Activated B cell treated with CpG ODN at 0.5 μM for 24 hours (primary cell): ENCODE results near the gene KCNN3. TPM values are rescaled to one million over a fixed set of nuclear protein-coding genes. Genes with fewer than 3 reads are reported as not detected.

Experiments
- ATAC-seq: fragments of 200-7000 bp; cut with Tn5 transposase; one replicate; pipeline ENCODE4 v1.10.0; 2021; ENCODE audit warnings: low read depth, mild to moderate bottlenecking, moderate library complexity
- CTCF ChIA-PET: fragments of 350-600 bp; sonication (Branson Sonifier 250); formaldehyde crosslinking; loops from one replicate; lab custom pipeline; 2021; ENCODE audit warnings: antibody characterized with exemption; lab: Charles Lee
- POLR2A ChIA-PET: fragments of 350-600 bp; sonication (Branson Sonifier 250); formaldehyde crosslinking; loops from one replicate; lab custom pipeline; 2021; ENCODE audit warnings: antibody characterized with exemption; lab: Charles Lee
- DNase-seq: peaks from one replicate; pipeline ENCODE4 v3.0.0; 2022
- H3K27ac Mint-ChIP-seq: one replicate; pipeline ENCODE4 v1.8.0; 2020; ENCODE audit warnings: mixed read lengths
- H3K27me3 Mint-ChIP-seq: one replicate; pipeline ENCODE4 v1.8.0; 2021; ENCODE audit warnings: mixed read lengths
- H3K36me3 Mint-ChIP-seq: one replicate; pipeline ENCODE4 v1.8.0; 2021; ENCODE audit warnings: low read depth, mixed read lengths
- H3K4me1 Mint-ChIP-seq: one replicate; pipeline ENCODE4 v1.8.0; 2021; ENCODE audit warnings: mixed read lengths
- H3K4me3 Mint-ChIP-seq: one replicate; pipeline ENCODE4 v1.8.0; 2020; ENCODE audit warnings: mild to moderate bottlenecking, mixed read lengths
- H3K9me3 Mint-ChIP-seq: one replicate; pipeline ENCODE4 v1.8.0; 2020; ENCODE audit warnings: mixed read lengths
- intact Hi-C: fragments of 100-400 bp; cut with micrococcal nuclease; formaldehyde crosslinking; loops from one replicate; pipeline ENCODE4 v1.15.1; 2024
- total RNA-seq: library from RNA; stranded (reverse); gene quantifications from 2 replicates; pipeline ENCODE4 v1.2.3, GENCODE V29; 2022
- TF ChIP-seq, protein P1 (sequence below): fragments of 200-600 bp; IDR thresholded peaks from one replicate; pipeline ENCODE4 v1.8.0; 2022; ENCODE audit warnings: antibody characterized with exemption, mild to moderate bottlenecking

The KCNN3 gene
- total RNA-seq, 1 donor from 2014 or later, result 1.1 TPM

DNA sequence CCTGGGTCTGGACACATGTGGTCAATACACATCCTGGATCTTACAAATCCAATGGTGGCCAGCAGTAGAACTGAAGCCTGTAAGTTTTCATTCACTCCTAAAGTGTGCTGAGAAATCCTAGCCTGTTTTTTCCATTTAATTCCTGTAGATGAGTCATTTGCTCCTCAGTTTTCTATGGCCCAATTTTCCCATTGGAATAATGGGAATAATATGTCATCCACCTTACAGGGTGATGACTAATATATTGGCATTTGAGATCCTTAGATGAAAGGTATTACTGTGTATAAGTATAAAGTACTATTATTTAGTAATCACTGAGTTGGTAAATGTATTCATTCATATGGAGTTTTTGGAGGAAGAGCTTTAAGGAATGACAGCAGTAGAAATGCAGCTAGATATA is 172.4 kb downstream of the KCNN3 start:
- ChIA-PET CTCF (no interaction called here), POLR2A (no interaction called here)
- peaks cover 17% of the 10 kb centered on the region for H3K27me3 Mint-ChIP-seq
- no peaks in the 10 kb centered on the region for H3K4me1 Mint-ChIP-seq
- ATAC-seq (no peak), DNase-seq (no peak)
- no peak overlapping the region for H3K27ac Mint-ChIP-seq
- no peaks in the 10 kb centered on the region for H3K9me3 Mint-ChIP-seq
- H3K36me3 Mint-ChIP-seq, result no peaks in the 10 kb centered on the region
- TF ChIP-seq, protein P1, sequence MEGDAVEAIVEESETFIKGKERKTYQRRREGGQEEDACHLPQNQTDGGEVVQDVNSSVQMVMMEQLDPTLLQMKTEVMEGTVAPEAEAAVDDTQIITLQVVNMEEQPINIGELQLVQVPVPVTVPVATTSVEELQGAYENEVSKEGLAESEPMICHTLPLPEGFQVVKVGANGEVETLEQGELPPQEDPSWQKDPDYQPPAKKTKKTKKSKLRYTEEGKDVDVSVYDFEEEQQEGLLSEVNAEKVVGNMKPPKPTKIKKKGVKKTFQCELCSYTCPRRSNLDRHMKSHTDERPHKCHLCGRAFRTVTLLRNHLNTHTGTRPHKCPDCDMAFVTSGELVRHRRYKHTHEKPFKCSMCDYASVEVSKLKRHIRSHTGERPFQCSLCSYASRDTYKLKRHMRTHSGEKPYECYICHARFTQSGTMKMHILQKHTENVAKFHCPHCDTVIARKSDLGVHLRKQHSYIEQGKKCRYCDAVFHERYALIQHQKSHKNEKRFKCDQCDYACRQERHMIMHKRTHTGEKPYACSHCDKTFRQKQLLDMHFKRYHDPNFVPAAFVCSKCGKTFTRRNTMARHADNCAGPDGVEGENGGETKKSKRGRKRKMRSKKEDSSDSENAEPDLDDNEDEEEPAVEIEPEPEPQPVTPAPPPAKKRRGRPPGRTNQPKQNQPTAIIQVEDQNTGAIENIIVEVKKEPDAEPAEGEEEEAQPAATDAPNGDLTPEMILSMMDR, result no peak
- intact Hi-C loops, result no loop called here
- no peak overlapping the region for H3K4me3 Mint-ChIP-seq

DNA sequence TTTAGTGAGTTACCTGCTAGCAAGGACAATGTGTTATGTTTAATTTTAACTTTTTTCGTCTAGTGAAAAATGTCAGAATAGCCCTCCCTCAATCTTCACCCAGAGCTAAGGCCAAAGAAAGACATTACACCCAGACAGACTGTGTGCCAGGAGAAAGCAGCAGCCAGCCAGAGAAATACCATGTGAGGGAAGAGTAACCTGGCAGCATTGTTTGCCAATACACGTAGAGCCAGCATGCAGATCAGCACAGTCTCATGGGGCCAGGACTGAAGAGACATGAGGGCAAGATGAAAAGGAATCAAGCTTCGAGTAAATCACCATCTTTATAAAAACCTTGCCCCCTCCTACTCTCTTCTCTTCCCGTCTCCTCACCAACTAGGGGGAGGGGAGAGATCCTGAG is 173.6 kb downstream of the KCNN3 start:
- DNase-seq, result no peak
- Mint-ChIP-seq H3K36me3 (no peaks in the 10 kb centered on the region), H3K9me3 (no peaks in the 10 kb centered on the region), H3K27me3 (peaks cover 16% of the 10 kb centered on the region), H3K4me3 (no peak overlapping the region), H3K4me1 (no peaks in the 10 kb centered on the region), H3K27ac (no peak overlapping the region)
- TF ChIP-seq, protein P1, result no peak
- CTCF ChIA-PET, result no interaction called here
- POLR2A ChIA-PET, result no interaction called here
- intact Hi-C loops, result no loop called here
- no peak for ATAC-seq

DNA sequence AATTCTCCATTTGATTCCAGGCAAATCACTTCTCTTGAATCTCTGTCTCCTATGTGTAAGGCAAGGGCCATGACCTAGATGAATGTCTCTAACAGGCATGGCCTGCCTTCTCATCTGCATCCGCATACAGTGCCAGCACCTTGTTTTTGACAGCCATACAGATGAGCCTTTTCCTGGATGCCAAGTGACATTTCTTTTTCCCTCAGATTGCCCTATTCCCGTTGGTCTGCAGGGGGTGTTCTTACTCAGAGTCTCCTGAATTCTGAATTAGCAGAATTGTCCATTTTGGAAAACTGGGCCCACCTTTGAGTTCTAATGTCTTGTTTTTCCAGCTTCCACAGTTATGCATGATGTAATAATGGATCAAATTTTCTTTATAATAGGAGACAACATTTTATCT is 174.1 kb downstream of the KCNN3 start:
- DNase-seq (no peak), ATAC-seq (no peak)
- ChIA-PET CTCF (no interaction called here), POLR2A (no interaction called here)
- TF ChIP-seq, protein P1, result no peak
- no peaks in the 10 kb centered on the region for H3K36me3 Mint-ChIP-seq
- H3K27me3 Mint-ChIP-seq, result peaks cover 16% of the 10 kb centered on the region
- no peak overlapping the region for H3K27ac Mint-ChIP-seq
- no peak overlapping the region for H3K4me3 Mint-ChIP-seq
- intact Hi-C loops, result no loop called here
- H3K4me1 Mint-ChIP-seq, result no peaks in the 10 kb centered on the region
- H3K9me3 Mint-ChIP-seq, result no peaks in the 10 kb centered on the region

DNA sequence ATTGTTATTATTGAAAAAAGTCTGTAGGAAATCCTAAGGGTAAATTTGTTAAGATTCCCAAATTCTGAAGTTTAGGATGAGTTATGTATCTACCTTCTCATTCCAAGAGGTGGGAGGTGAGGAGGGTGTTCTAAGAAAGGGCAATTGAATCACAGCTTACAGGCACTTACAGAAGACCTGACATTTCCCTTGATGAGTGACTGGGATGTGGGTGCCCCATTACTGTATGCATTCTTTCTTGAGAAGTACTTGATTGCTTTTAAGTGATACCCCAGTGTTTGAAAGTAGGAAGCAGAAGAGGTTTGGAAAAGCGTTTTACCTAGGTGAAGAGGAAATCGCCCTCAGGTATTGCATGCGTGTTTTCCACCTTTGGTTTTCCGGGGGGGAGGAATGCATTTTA is 175.1 kb downstream of the KCNN3 start:
- H3K36me3 Mint-ChIP-seq, result no peaks in the 10 kb centered on the region
- intact Hi-C loops, result no loop called here
- H3K27me3 Mint-ChIP-seq, result peaks cover 14% of the 10 kb centered on the region
- CTCF ChIA-PET, result no interaction called here
- H3K4me1 Mint-ChIP-seq, result no peaks in the 10 kb centered on the region
- no peak overlapping the region for H3K4me3 Mint-ChIP-seq
- POLR2A ChIA-PET, result no interaction called here
- H3K27ac Mint-ChIP-seq, result no peak overlapping the region
- DNase-seq, result no peak
- H3K9me3 Mint-ChIP-seq, result no peaks in the 10 kb centered on the region
- TF ChIP-seq, protein P1, result no peak
- no peak for ATAC-seq

DNA sequence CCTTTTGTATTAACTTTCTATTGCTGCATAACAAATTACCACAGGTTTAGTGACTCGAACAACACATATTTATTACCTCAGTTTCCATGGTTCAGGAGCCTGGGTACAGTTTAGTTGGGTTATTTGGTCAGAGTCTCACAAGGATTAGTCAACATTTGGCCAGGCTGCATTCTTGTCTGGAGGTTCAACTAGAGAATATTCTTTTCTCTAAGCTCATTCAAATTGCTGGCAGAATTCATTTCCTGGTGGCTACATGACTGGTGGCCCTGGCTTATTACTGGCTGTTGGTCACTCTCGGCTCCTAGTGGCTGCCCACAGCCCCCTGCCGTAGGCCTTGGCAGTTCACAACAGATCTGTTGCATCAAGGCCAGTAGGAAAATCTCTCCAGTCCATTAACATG is 181.0 kb downstream of the KCNN3 start:
- intact Hi-C loops, result no loop called here
- Mint-ChIP-seq H3K4me3 (no peak overlapping the region), H3K9me3 (no peaks in the 10 kb centered on the region), H3K36me3 (no peaks in the 10 kb centered on the region), H3K27ac (no peak overlapping the region), H3K4me1 (no peaks in the 10 kb centered on the region), H3K27me3 (peaks cover 2% of the 10 kb centered on the region)
- TF ChIP-seq, protein P1, result no peak
- POLR2A ChIA-PET, result interaction anchor here (0.6 kb wide), 1 partner anchor 27 kb away, joined by 3 read pairs; no protein-coding TSS in a partner anchor
- ATAC-seq, result no peak
- CTCF ChIA-PET, result no interaction called here
- no peak for DNase-seq
